HTR-8/SVneo (cell line): Measurements from ENCODE around the gene PSME3.
A peak's percentile ranks its signal among the peaks of the same experiment; 100 is the strongest.

Experiments
- DNase-seq: peaks from one replicate; pipeline ENCODE4 v3.0.0; 2011; ENCODE audit warnings: low spot score, mixed read lengths; ENCODE audit not compliant: insufficient read length
- FAIRE-seq: peaks from 2 replicates; lab custom pipeline; 2011; peaks lifted over from hg19 to GRCh38; lab: Jason Lieb, UNC

PSME3 gene

GRCh38 chr17:42814633-42815399, 18.4 kb upstream of the PSME3 start:
- DNase-seq: peak; percentile 83
- FAIRE-seq: peak; percentile 75

- FAIRE-seq (no peak), DNase-seq (no peak)
Measured at GRCh38 chr17:42817866-42818265, 15.3 kb upstream of the PSME3 start.

- FAIRE-seq: no peak
- DNase-seq: no peak
Measured at GRCh38 chr17:42818379-42818778, 14.8 kb upstream of the PSME3 start.

GRCh38 chr17:42819939-42820535, 13.2 kb upstream of the PSME3 start:
- FAIRE-seq (no peak), DNase-seq (peak; percentile 52)

- no peak for DNase-seq
- FAIRE-seq: no peak
Measured at GRCh38 chr17:42821176-42821575, 12.0 kb upstream of the PSME3 start.

GRCh38 chr17:42827472-42827871, 5.7 kb upstream of the PSME3 start:
- FAIRE-seq (no peak), DNase-seq (no peak)

- no peak for DNase-seq
- FAIRE-seq: no peak
Measured at GRCh38 chr17:42830971-42831370, 2.2 kb upstream of the PSME3 start.

- DNase-seq (no peak), FAIRE-seq (no peak)
Measured at GRCh38 chr17:42832213-42832933, 824 bp upstream of the PSME3 start.

GRCh38 chr17:42833767-42834422, 698 bp downstream of the PSME3 start:
- DNase-seq (no peak), FAIRE-seq (no peak)

GRCh38 chr17:42835732-42836131, 2.5 kb downstream of the PSME3 start:
- DNase-seq (no peak), FAIRE-seq (no peak)

- peak; percentile 9 for FAIRE-seq
- no peak for DNase-seq
Measured at GRCh38 chr17:42841975-42842685, 8.9 kb downstream of the PSME3 start.

- DNase-seq: peak; percentile 79
- peak; percentile 83 for FAIRE-seq
Measured at GRCh38 chr17:42843358-42843934, 10.2 kb downstream of the PSME3 start.

GRCh38 chr17:42844271-42844670, 11.1 kb downstream of the PSME3 start, which contains the start of gene AOC2:
Gene AOC2, plus strand, starts transcription at chr17:42844580. Its CDS starts 47 bp downstream, at chr17:42844627.
- FAIRE-seq: peak; percentile 79
- DNase-seq: no peak

GRCh38 chr17:42844761-42845555, 11.8 kb downstream of the PSME3 start:
- FAIRE-seq (peak; percentile 9), DNase-seq (no peak)

GRCh38 chr17:42845556-42845917, 12.3 kb downstream of the PSME3 start:
- FAIRE-seq (no peak), DNase-seq (no peak)

- FAIRE-seq: peak; percentile 26
- DNase-seq: no peak
Measured at GRCh38 chr17:42845918-42846593, 12.9 kb downstream of the PSME3 start.

- DNase-seq: no peak
- peak; percentile 44 for FAIRE-seq
Measured at GRCh38 chr17:42846594-42847280, 13.5 kb downstream of the PSME3 start.

- no peak for DNase-seq
- no peak for FAIRE-seq
Measured at GRCh38 chr17:42848093-42848492, 14.9 kb downstream of the PSME3 start.
